22Rv1 (cell line): Measurements from ENCODE around the gene CUX1.

ENCODE experiments used
- CTCF ChIP-seq: fragments of 450-650 bp; IDR thresholded peaks from 2 replicates; pipeline ENCODE4 v1.5.1; 2017; ENCODE audit warnings: mild to moderate bottlenecking
- ZFX ChIP-seq: fragments of 450-650 bp; IDR thresholded peaks from 2 replicates; pipeline ENCODE4 v1.6.1; 2017; ENCODE audit warnings: antibody characterized with exemption, borderline replicate concordance

GRCh38 chr7:102152672-102153598, 335.5 kb downstream of the CUX1 start:
- TF ChIP-seq CTCF = no peak
- no peak for TF ChIP-seq ZFX
